OCI-LY3 (cell line): ENCODE data around the gene HAX1.

Experiments
- H2AFZ ChIP-seq: fragments of 200-600, 300-600 bp; shearing (Covaris generic); 2 replicates; pipeline ENCODE4 v1.6.0; 2014; ENCODE audit warnings: antibody characterized with exemption, low read depth, low read length
- H3K27ac ChIP-seq: fragments of 200-600, 300-600 bp; sonication (generic); 2 replicates; pipeline ENCODE4 v1.5.1; 2014; ENCODE audit warnings: mild to moderate bottlenecking, low read length, moderate library complexity, mixed read lengths
- H3K27me3 ChIP-seq: fragments of 200-600, 300-600 bp; sonication (generic); 2 replicates; pipeline ENCODE4 v1.6.1; 2014; ENCODE audit warnings: low read depth, low read length, mixed read lengths
- H3K36me3 ChIP-seq: fragments of 200-600, 300-600 bp; sonication (generic); replicated peaks from 2 replicates; pipeline ENCODE3; 2014; ENCODE audit warnings: low read depth, low read length, mixed read lengths
- H3K4me1 ChIP-seq: fragments of 300-600, 200-600 bp; sonication (generic); 2 replicates; pipeline ENCODE4 v1.6.1; 2014; ENCODE audit warnings: low read length, mixed read lengths
- H3K4me2 ChIP-seq: fragments of 200-600, 300-600 bp; sonication (generic); 2 replicates; pipeline ENCODE4 v1.6.1; 2014; ENCODE audit warnings: low read length, mixed read lengths
- H3K4me3 ChIP-seq: fragments of 300-600, 200-600 bp; sonication (generic); 2 replicates; pipeline ENCODE4 v1.5.1; 2014; ENCODE audit warnings: antibody characterized with exemption, mild to moderate bottlenecking, low read length, moderate library complexity
- H3K79me2 ChIP-seq: fragments of 300-600, 200-600 bp; shearing (Covaris generic); 2 replicates; pipeline ENCODE4 v1.6.1; 2014; ENCODE audit warnings: mild to moderate bottlenecking, low read length, mixed read lengths
- H3K9ac ChIP-seq: fragments of 300-600, 200-600 bp; shearing (Covaris generic); 2 replicates; pipeline ENCODE4 v1.6.0; 2014; ENCODE audit warnings: mild to moderate bottlenecking, low read length, moderate library complexity
- H3K9me3 ChIP-seq: fragments of 200-600, 300-600 bp; shearing (Covaris generic); 2 replicates; pipeline ENCODE4 v1.6.1; 2014; ENCODE audit warnings: low read length, mixed read lengths; ENCODE audit not compliant: insufficient read depth
- H4K20me1 ChIP-seq: fragments of 200-600, 300-600 bp; sonication (generic); 2 replicates; pipeline ENCODE4 v1.6.1; 2016; ENCODE audit warnings: low read length, mixed read lengths; ENCODE audit not compliant: insufficient read depth
- CTCF ChIP-seq: fragments of 200-600, 300-600 bp; sonication (generic); IDR thresholded peaks from 2 replicates; pipeline ENCODE4 v1.5.1; 2014; ENCODE audit warnings: antibody characterized with exemption, low read length, low read depth
- EZH2phosphoT487 ChIP-seq: fragments of 200-600 bp; shearing (Covaris generic); IDR thresholded peaks from 2 replicates; pipeline ENCODE4 v1.6.1; 2018; ENCODE audit warnings: antibody characterized with exemption, mixed run types, low read depth

Gene HAX1

GRCh38 chr1:154288661-154289060 lies 16.2 kb downstream of the HAX1 start:
- H3K9me3 ChIP-seq = peaks cover 2% of the 10 kb centered on the region; the same call in 1 of the 2 replicates
- no peak overlapping the region for H2AFZ ChIP-seq
- TF ChIP-seq EZH2phosphoT487 = no peak
- TF ChIP-seq CTCF = no peak
- H3K36me3 ChIP-seq = no peaks in the 10 kb centered on the region
- H3K4me1 ChIP-seq = no peaks in the 10 kb centered on the region
- H3K79me2 ChIP-seq = no peaks in the 10 kb centered on the region
- no peak overlapping the region for H3K4me3 ChIP-seq
- peaks cover 5% of the 10 kb centered on the region; the same call in 1 of the 2 replicates for H3K27me3 ChIP-seq
- no peak overlapping the region for H3K4me2 ChIP-seq
- no peak overlapping the region for H3K9ac ChIP-seq
- H3K27ac ChIP-seq = no peak overlapping the region
- H4K20me1 ChIP-seq = no peaks in the 10 kb centered on the region

- Histone ChIP-seq H3K4me2 (no peak overlapping the region), H3K4me1 (no peaks in the 10 kb centered on the region), H3K27me3 (peaks cover 5% of the 10 kb centered on the region; the same call in 1 of the 2 replicates), H3K9ac (no peak overlapping the region), H3K9me3 (peaks cover 17% of the 10 kb centered on the region), H3K79me2 (no peaks in the 10 kb centered on the region), H3K4me3 (no peak overlapping the region), H4K20me1 (no peaks in the 10 kb centered on the region), H3K36me3 (peaks cover 2% of the 10 kb centered on the region), H2AFZ (no peak overlapping the region), H3K27ac (no peak overlapping the region)
- TF ChIP-seq CTCF = no peak
- no peak for TF ChIP-seq EZH2phosphoT487
Measured at GRCh38 chr1:154290921-154291320, 18.5 kb downstream of the HAX1 start.

- H3K4me2 ChIP-seq = no peak overlapping the region
- H3K27me3 ChIP-seq = peaks cover 5% of the 10 kb centered on the region; the same call in 1 of the 2 replicates
- H3K27ac ChIP-seq = no peak overlapping the region
- H3K4me3 ChIP-seq = no peak overlapping the region
- no peak overlapping the region for H3K9ac ChIP-seq
- H3K36me3 ChIP-seq = peaks cover 2% of the 10 kb centered on the region
- no peaks in the 10 kb centered on the region for H3K4me1 ChIP-seq
- no peak overlapping the region for H2AFZ ChIP-seq
- no peaks in the 10 kb centered on the region for H4K20me1 ChIP-seq
- H3K79me2 ChIP-seq = no peaks in the 10 kb centered on the region
- no peak for TF ChIP-seq CTCF
- TF ChIP-seq EZH2phosphoT487 = no peak
- peaks cover 18% of the 10 kb centered on the region for H3K9me3 ChIP-seq
Measured at GRCh38 chr1:154295408-154296235, 23.2 kb downstream of the HAX1 start.

- no peak overlapping the region for H3K4me3 ChIP-seq
- H3K27ac ChIP-seq = no peak overlapping the region
- no peaks in the 10 kb centered on the region for H3K9me3 ChIP-seq
- H3K4me2 ChIP-seq = no peak overlapping the region
- no peak for TF ChIP-seq EZH2phosphoT487
- TF ChIP-seq CTCF = no peak
- no peaks in the 10 kb centered on the region for H4K20me1 ChIP-seq
- no peak overlapping the region for H2AFZ ChIP-seq
- no peaks in the 10 kb centered on the region for H3K4me1 ChIP-seq
- no peaks in the 10 kb centered on the region for H3K79me2 ChIP-seq
- H3K36me3 ChIP-seq = no peaks in the 10 kb centered on the region
- H3K27me3 ChIP-seq = no peaks in the 10 kb centered on the region
- no peak overlapping the region for H3K9ac ChIP-seq
Measured at GRCh38 chr1:154301582-154301981, 29.2 kb downstream of the HAX1 start.
